Daoy (cell line): ENCODE results near the gene ALDOA. TPM values are rescaled to one million over a fixed set of nuclear protein-coding genes. Genes with fewer than 3 reads are reported as not detected.
"Not testable (repeated sequence)": the region's sequence is repeated elsewhere in the genome, so short reads cannot be mapped to it uniquely, and the experiment has no call there.

ENCODE experiments used
- DNase-seq: peaks from one replicate; pipeline ENCODE4 v3.0.0-alpha.2; 2015; ENCODE audit warnings: low read depth
- total RNA-seq: library from RNA; depleted of rRNA; stranded (reverse); fragments of >200 nt; shearing (Covaris generic); gene quantifications from 2 replicates; pipeline ENCODE4 v1.2.3, GENCODE V29; 2014; rRNA removed

The ALDOA gene
- total RNA-seq, 1 experiment from 2014 or later: 887 TPM

- no peak for DNase-seq
Measured at GRCh38 chr16:30114411-30114810, 48.9 kb downstream of the ALDOA start.

GRCh38 chr16:30114833-30115232, 49.3 kb downstream of the ALDOA start:
- not testable (repeated sequence) for DNase-seq

- DNase-seq: no peak
Measured at GRCh38 chr16:30115238-30115637, 49.7 kb downstream of the ALDOA start.

GRCh38 chr16:30116291-30117207, 51.0 kb downstream of the ALDOA start:
- DNase-seq: no peak

- no peak for DNase-seq
Measured at GRCh38 chr16:30117768-30118167, 52.2 kb downstream of the ALDOA start.

GRCh38 chr16:30119428-30119827, 53.9 kb downstream of the ALDOA start:
- no peak for DNase-seq

Other genes with a start within 250 kb of the ALDOA start
- gene PAGR1, start 249.6 kb upstream of the ALDOA start, total RNA-seq: 50.0 and 78.6 TPM in 2 replicates
- 60.5 and 71.4 TPM in 2 replicates for gene MVP, start 245.3 kb upstream of the ALDOA start, total RNA-seq
- gene CDIPT, start 202.5 kb upstream of the ALDOA start, total RNA-seq: 33.5 and 46.1 TPM in 2 replicates
- 2.6 and 27.0 TPM in 2 replicates for gene SEZ6L2, start 166.2 kb upstream of the ALDOA start, total RNA-seq
- gene ASPHD1, start 165.3 kb upstream of the ALDOA start, total RNA-seq: 0.89 and 2.2 TPM in 2 replicates
- 9.0 and 24.2 TPM in 2 replicates for gene KCTD13, start 139.5 kb upstream of the ALDOA start, total RNA-seq
- gene TMEM219, start 103.7 kb upstream of the ALDOA start, total RNA-seq: 39.8 and 41.9 TPM in 2 replicates
- gene TAOK2, start 91.9 kb upstream of the ALDOA start, total RNA-seq: 25.2 and 26.5 TPM in 2 replicates
- 8.8 and 14.0 TPM in 2 replicates for gene HIRIP3, start 70.1 kb upstream of the ALDOA start, total RNA-seq
- gene INO80E, start 69.5 kb upstream of the ALDOA start, total RNA-seq: 70.8 and 136 TPM in 2 replicates
- 0.18 TPM in 1 of 2 replicates, not detected in the other for gene DOC2A, start 54.7 kb upstream of the ALDOA start, total RNA-seq
- gene C16orf92, start 42.6 kb upstream of the ALDOA start, total RNA-seq: not detected in 2 replicates
- gene TLCD3B, start 34.5 kb upstream of the ALDOA start, total RNA-seq: not detected in 2 replicates
- gene PPP4C, start 10.2 kb downstream of the ALDOA start, total RNA-seq: 81.4 and 113 TPM in 2 replicates
- gene TBX6, start 26.2 kb downstream of the ALDOA start, total RNA-seq: not detected in 2 replicates
- gene YPEL3, start 30.5 kb downstream of the ALDOA start, total RNA-seq: 0.21 and 1.0 TPM in 2 replicates
- gene GDPD3, start 47.8 kb downstream of the ALDOA start, total RNA-seq: 0.57 and 0.77 TPM in 2 replicates
- 7.6 and 11.3 TPM in 2 replicates for gene MAPK3, start 57.5 kb downstream of the ALDOA start, total RNA-seq
- gene CORO1A, start 117.8 kb downstream of the ALDOA start, total RNA-seq: 4.3 and 25.4 TPM in 2 replicates
- 1,051 and 1,320 TPM in 2 replicates for gene BOLA2B, start 127.9 kb downstream of the ALDOA start, total RNA-seq
- 48.1 and 67.8 TPM in 2 replicates for gene SLX1A, start 128.1 kb downstream of the ALDOA start, total RNA-seq
- 4.9 and 12.8 TPM in 2 replicates for gene SULT1A3, start 133.5 kb downstream of the ALDOA start, total RNA-seq
- gene NPIPB13, start 182.7 kb downstream of the ALDOA start, total RNA-seq: 0.86 and 1.1 TPM in 2 replicates